Retinal pigment epithelial cell (primary cell): ENCODE measurements around the gene HERPUD1.
"Not testable (repeated sequence)": the region's sequence is repeated elsewhere in the genome, so short reads cannot be mapped to it uniquely, and the experiment has no call there.

Experiments
- DNase-seq: peaks from one replicate; pipeline ENCODE4 v3.0.0-alpha.2; 2010; ENCODE audit warnings: low read depth
- H3K4me3 ChIP-seq: 2 replicates; pipeline ENCODE4 v1.5.1; 2011; ENCODE audit warnings: mild to moderate bottlenecking, low read length, control low read depth, moderate library complexity
- TF ChIP-seq, protein P1 (sequence below): conservative IDR thresholded peaks from 2 replicates; pipeline ENCODE4 v1.5.1; 2011; ENCODE audit warnings: low read depth, low read length, control low read depth, inconsistent platforms

HERPUD1 gene

DNA sequence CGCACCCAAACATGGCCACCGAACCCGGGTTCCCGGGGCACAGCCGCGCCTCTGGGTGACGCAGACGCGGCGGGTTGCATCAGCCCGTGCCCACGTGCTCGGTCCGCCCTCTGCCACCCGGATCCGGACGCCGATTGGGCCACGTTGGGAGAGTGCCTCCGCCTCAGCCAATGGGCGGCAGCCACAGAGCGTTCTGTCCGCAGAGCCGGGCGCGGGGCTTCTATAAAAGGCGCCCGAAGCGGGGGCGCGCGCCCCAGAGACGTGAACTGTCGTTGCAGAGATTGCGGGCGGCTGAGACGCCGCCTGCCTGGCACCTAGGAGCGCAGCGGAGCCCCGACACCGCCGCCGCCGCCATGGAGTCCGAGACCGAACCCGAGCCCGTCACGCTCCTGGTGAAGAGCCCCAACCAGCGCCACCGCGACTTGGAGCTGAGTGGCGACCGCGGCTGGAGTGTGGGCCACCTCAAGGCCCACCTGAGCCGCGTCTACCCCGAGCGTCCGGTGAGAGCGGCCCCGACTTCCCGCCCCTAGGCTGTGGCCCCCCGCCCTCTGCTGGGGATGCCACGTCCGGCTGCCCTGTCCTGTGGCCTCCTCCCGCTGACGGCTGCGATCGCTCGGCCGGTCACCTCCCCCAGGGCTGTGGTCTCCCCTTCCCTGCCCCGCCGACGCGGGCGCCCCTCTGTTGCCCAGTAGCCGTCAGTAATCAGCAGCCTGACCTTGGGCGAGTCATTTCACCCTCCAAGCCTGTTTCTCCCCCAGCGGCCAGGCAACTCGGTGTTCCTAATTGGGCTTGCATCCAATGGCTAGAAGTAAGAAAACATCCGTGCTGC is at the start of gene HERPUD1:
Gene HERPUD1 (plus strand): TSS at position 251 of the 829 bp plus-strand sequence. CDS start 103 bp downstream, at position 354.
- TF ChIP-seq, protein P1, sequence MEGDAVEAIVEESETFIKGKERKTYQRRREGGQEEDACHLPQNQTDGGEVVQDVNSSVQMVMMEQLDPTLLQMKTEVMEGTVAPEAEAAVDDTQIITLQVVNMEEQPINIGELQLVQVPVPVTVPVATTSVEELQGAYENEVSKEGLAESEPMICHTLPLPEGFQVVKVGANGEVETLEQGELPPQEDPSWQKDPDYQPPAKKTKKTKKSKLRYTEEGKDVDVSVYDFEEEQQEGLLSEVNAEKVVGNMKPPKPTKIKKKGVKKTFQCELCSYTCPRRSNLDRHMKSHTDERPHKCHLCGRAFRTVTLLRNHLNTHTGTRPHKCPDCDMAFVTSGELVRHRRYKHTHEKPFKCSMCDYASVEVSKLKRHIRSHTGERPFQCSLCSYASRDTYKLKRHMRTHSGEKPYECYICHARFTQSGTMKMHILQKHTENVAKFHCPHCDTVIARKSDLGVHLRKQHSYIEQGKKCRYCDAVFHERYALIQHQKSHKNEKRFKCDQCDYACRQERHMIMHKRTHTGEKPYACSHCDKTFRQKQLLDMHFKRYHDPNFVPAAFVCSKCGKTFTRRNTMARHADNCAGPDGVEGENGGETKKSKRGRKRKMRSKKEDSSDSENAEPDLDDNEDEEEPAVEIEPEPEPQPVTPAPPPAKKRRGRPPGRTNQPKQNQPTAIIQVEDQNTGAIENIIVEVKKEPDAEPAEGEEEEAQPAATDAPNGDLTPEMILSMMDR, result no peak
- peak; percentile 89 for DNase-seq
- peak within 1 kb of the TSS; percentile 99 for H3K4me3 ChIP-seq

GRCh38 chr16:56883586-56883985 is 48.4 kb upstream of the HERPUD1 start:
- H3K4me3 ChIP-seq, result no peak overlapping the region
- DNase-seq, result no peak
- TF ChIP-seq, protein P1, result no peak

DNA sequence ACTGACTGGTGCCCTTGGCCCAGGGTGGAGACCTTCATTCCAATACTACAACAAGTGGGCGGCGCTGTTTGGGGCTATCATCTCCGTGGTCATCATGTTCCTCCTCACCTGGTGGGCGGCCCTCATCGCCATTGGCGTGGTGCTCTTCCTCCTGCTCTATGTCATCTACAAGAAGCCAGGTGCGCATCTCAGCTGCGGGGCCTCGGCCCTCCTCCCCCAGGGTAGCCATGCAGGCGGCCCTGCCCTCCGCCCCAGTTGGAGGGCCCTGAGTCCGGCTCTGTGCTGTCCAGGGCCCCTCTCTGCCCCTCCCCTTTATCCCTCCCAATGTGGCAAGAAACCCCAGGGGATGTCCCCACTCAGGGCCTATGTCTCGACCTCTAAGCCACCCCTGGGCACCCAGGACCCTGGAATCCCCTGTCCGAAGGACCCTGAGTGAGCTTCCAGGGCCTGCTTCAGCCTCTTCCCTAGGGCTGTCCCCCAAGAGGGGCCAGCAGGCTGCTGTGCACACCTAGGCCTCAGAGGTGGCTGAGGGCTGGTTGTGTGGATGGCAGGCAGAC is 47.8 kb upstream of the HERPUD1 start:
- H3K4me3 ChIP-seq, result no peak overlapping the region
- DNase-seq, result no peak
- TF ChIP-seq, protein P1, result no peak

- not testable (repeated sequence) for H3K4me3 ChIP-seq, DNase-seq
These were observed 47.0 kb upstream of the HERPUD1 start for GRCh38 chr16:56884929-56885328.

GRCh38 chr16:56885446-56886162 is 46.3 kb upstream of the HERPUD1 start:
- no peak for DNase-seq
- H3K4me3 ChIP-seq, result no peak overlapping the region
- TF ChIP-seq, protein P1, result no peak

GRCh38 chr16:56886296-56886695 is 45.6 kb upstream of the HERPUD1 start:
- no peak for DNase-seq
- TF ChIP-seq, protein P1, result no peak
- H3K4me3 ChIP-seq, result no peak overlapping the region

DNA sequence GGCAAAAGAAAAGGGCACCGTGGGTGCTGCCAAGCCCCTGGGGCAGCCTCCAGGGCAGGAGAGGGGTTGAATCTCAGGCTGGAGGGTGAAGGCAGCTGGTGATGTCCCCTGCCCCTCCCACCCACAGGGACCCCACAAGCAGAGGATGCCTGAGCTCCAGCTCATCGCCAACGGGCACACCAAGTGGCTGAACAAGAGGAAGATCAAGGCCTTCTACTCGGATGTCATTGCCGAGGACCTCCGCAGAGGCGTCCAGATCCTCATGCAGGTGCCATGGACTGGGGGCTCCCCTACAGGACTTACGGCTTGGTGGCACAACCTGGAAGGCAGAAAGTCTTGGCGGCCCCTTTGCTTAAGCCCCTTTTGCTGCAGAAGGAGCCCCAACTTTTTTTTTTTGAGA is 45.1 kb upstream of the HERPUD1 start:
- DNase-seq, result no peak

More for the DNA sequence above, 45.1 kb upstream of the HERPUD1 start:
- TF ChIP-seq, protein P1, result no peak
- H3K4me3 ChIP-seq, result no peak overlapping the region
